B cell (primary cell): ENCODE measurements around the gene METTL8. TPM values are rescaled to one million over a fixed set of nuclear protein-coding genes. Genes with fewer than 3 reads are reported as not detected.

Experiments used
- ATAC-seq: fragments of 200-7000 bp; cut with Tn5 transposase; one replicate; pipeline ENCODE4 v1.10.0; 2021; ENCODE audit warnings: low read depth, mild to moderate bottlenecking, moderate number of reproducible peaks, moderate library complexity
- CTCF ChIA-PET: fragments of 350-600 bp; sonication (Branson Sonifier 250); formaldehyde crosslinking; loops from one replicate; lab custom pipeline; 2021; ENCODE audit warnings: antibody characterized with exemption, inconsistent platforms; lab: Charles Lee
- POLR2A ChIA-PET: fragments of 350-600 bp; sonication (Branson Sonifier 250); formaldehyde crosslinking; loops from one replicate; lab custom pipeline; 2021; ENCODE audit warnings: antibody characterized with exemption; lab: Charles Lee
- DNase-seq: peaks from one replicate; pipeline ENCODE4 v3.0.0; 2013
- H2AFZ ChIP-seq: 2 replicates; pipeline ENCODE4 v1.6.1; 2012; ENCODE audit warnings: mild to moderate bottlenecking, low read depth, low read length; ENCODE audit not compliant: insufficient read depth, poor library complexity, severe bottlenecking
- H3K27ac ChIP-seq, 2 donors: 1 replicate in 1 of 2; 2 replicates in 1 of 2; pipeline ENCODE4 v1.5.1; 2012 to 2013; ENCODE audit warnings: low read length in 2 of 2, mild to moderate bottlenecking in 2 of 2, moderate library complexity in 1 of 2
- H3K27me3 ChIP-seq, 4 experiments: fragments of 200-600 bp in 1 of 4; sonication (generic) in 1 of 4; replicated peaks in 1 of 4; 1 replicate in 2 of 4; 2 replicates in 2 of 4; pipeline versions ENCODE4 v1.6.1 to v1.7.0; 2013 to 2016; ENCODE audit warnings: low read length in 3 of 4, mild to moderate bottlenecking in 2 of 4, mixed read lengths in 1 of 4, moderate library complexity in 1 of 4; ENCODE audit not compliant: insufficient read depth in 4 of 4, control insufficient read depth in 3 of 4; ENCODE audit errors: control extremely low read depth in 1 of 4
- H3K36me3 ChIP-seq, 2 experiments: replicated peaks in 1 of 2; 1 replicate in 1 of 2; 2 replicates in 1 of 2; pipeline versions ENCODE4 v1.6.1 to v1.7.1; 2013; ENCODE audit warnings: low read length in 1 of 2; ENCODE audit not compliant: insufficient read depth in 2 of 2, control insufficient read depth in 1 of 2; ENCODE audit errors: control extremely low read depth in 1 of 2, extremely low read depth in 1 of 2
- H3K4me1 ChIP-seq, 2 donors: fragments of 200-600 bp in 1 of 2; sonication (generic) in 1 of 2; 1 replicate in 1 of 2; 2 replicates in 1 of 2; pipeline versions ENCODE4 v1.5.1 to v1.6.1; 2013 to 2017; ENCODE audit warnings: low read length in 2 of 2; ENCODE audit not compliant: control insufficient read depth in 2 of 2, insufficient read depth in 2 of 2
- H3K4me2 ChIP-seq: replicated peaks from 2 replicates; pipeline ENCODE3; 2012; ENCODE audit warnings: mild to moderate bottlenecking, low read depth, low read length; ENCODE audit not compliant: poor library complexity, severe bottlenecking
- H3K4me3 ChIP-seq, 5 experiments: fragments of 200-600 bp in 1 of 5; sonication (generic) in 1 of 5; 1 replicate in 3 of 5; 2 replicates in 2 of 5; pipeline versions ENCODE4 v1.5.1 to v1.7.0; 2011 to 2016; ENCODE audit warnings: low read length in 4 of 5, mild to moderate bottlenecking in 4 of 5, low read depth in 2 of 5, control low read depth in 1 of 5, moderate library complexity in 1 of 5; ENCODE audit not compliant: insufficient read depth in 1 of 5; ENCODE audit errors: control extremely low read depth in 1 of 5, extremely low read depth in 1 of 5
- H3K79me2 ChIP-seq: fragments of 200-600 bp; sonication (generic); one replicate; pipeline ENCODE4 v1.6.0; 2016; ENCODE audit warnings: low read length; ENCODE audit not compliant: control insufficient read depth, insufficient read depth
- H3K9ac ChIP-seq: fragments of 200-600 bp; sonication (generic); 2 replicates; pipeline ENCODE4 v1.6.1; 2017; ENCODE audit warnings: mild to moderate bottlenecking, low read length, moderate library complexity
- H3K9me3 ChIP-seq, 3 donors: one replicate each; pipeline versions ENCODE4 v1.6.1 to v1.7.1; 2013; ENCODE audit warnings: low read length in 2 of 3; ENCODE audit not compliant: control insufficient read depth in 2 of 3, insufficient read depth in 1 of 3; ENCODE audit errors: control extremely low read depth in 1 of 3
- H4K20me1 ChIP-seq: 2 replicates; pipeline ENCODE4 v1.6.0; 2012; ENCODE audit warnings: mild to moderate bottlenecking, low read length; ENCODE audit not compliant: insufficient read depth, control insufficient read depth, poor library complexity, severe bottlenecking
- H3K27ac Mint-ChIP-seq: one replicate; pipeline ENCODE4 v1.8.0; 2021; ENCODE audit warnings: mixed read lengths
- H3K27me3 Mint-ChIP-seq: one replicate; pipeline ENCODE4 v1.8.0; 2021; ENCODE audit warnings: mixed read lengths
- H3K4me1 Mint-ChIP-seq: one replicate; pipeline ENCODE4 v1.8.0; 2021; ENCODE audit warnings: mixed read lengths
- H3K4me3 Mint-ChIP-seq: one replicate; pipeline ENCODE4 v1.8.0; 2021; ENCODE audit warnings: mixed read lengths
- H3K9me3 Mint-ChIP-seq: one replicate; pipeline ENCODE4 v1.8.0; 2022; ENCODE audit warnings: mixed read lengths; ENCODE audit not compliant: insufficient read depth
- EZH2 ChIP-seq: IDR thresholded peaks from 2 replicates; pipeline ENCODE4 v1.6.1; 2012; ENCODE audit warnings: borderline replicate concordance, low read depth, mild to moderate bottlenecking, moderate library complexity, low read length; ENCODE audit not compliant: insufficient read depth, poor library complexity, severe bottlenecking
- WGBS: methylation state at CpG from one replicate; pipeline ENCODE4 v1.1.5; 2013; ENCODE audit warnings: missing lambda C conversion rate; ENCODE audit not compliant: insufficient coverage; 5-methylcytosine and 5-hydroxymethylcytosine counted together
- intact Hi-C: fragments of 100-400 bp; cut with micrococcal nuclease; formaldehyde crosslinking; loops from one replicate; pipeline ENCODE4 v1.10.0; 2022
- polyA plus RNA-seq: library from polyadenylated mRNA; depleted of rRNA; stranded (reverse); fragments of >200 nt; gene quantifications from 2 replicates; pipeline ENCODE4 v1.2.3, GENCODE V29; 2012
- total RNA-seq, 2 donors: library from RNA; stranded (reverse); fragments of 120-200 nt in 1 of 2; gene quantifications; 1 replicate in 1 of 2; 2 replicates in 1 of 2; pipeline versions ENCODE4 v1.2.3 to v1.2.4, GENCODE V29; 2013 to 2022
- TF ChIP-seq, protein P1 (sequence below): fragments of 200-600 bp; IDR thresholded peaks from one replicate; pipeline ENCODE4 v1.8.0; 2022; ENCODE audit warnings: antibody characterized with exemption, mild to moderate bottlenecking

METTL8 gene
- total and polyA plus RNA-seq, 2 donors (not counting 1 experiment from before 2014, with no cell fraction given) = 20.8 to 57.8 TPM

DNA sequence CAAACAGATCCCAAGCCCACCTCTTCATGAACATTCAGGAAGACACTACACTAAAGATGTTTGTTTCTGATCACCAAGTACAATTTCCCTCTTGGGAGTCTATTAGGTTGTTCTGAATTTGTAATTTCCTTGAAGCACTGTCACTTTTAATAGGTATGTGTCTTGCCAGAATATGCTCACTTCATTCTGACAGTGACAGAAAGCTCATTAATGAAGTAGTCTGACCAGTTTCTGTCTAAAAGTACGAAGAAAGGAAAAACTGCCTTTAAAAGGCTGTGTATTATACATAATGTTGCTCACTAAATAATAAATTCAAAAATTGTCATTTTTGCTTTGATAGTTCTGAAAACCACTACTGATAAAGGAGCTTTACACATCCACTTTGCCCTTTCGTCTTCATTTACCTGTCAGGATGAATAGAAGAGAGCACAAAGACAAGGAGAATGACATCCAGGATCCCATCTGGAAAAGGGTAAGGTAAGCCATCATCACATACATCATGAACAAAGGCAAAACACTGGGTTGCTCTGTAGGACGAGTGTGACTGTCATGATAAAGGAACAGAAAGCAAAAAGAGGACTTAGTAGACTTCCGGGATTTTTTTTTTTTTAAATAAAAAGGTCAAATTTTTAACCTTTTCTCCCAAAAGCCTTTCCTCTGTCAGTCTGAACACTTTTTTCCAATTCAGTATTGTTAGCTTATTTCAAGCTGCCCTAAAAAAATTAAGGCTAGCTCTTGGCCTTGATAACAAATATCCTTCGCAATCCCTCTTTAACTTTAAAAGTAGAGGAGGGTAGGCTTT, 103.4 kb downstream of the METTL8 start:
- Mint-ChIP-seq H3K9me3 (no peaks in the 10 kb centered on the region), H3K4me3 (peak overlapping the region; percentile 73), H3K27me3 (no peaks in the 10 kb centered on the region), H3K27ac (peak overlapping the region; percentile 93), H3K4me1 (peaks cover 59% of the 10 kb centered on the region)
- DNase-seq = peak; percentile 49
- peak overlapping the region; percentile 48 for H2AFZ ChIP-seq
- TF ChIP-seq EZH2 = no peak
- TF ChIP-seq, protein P1, sequence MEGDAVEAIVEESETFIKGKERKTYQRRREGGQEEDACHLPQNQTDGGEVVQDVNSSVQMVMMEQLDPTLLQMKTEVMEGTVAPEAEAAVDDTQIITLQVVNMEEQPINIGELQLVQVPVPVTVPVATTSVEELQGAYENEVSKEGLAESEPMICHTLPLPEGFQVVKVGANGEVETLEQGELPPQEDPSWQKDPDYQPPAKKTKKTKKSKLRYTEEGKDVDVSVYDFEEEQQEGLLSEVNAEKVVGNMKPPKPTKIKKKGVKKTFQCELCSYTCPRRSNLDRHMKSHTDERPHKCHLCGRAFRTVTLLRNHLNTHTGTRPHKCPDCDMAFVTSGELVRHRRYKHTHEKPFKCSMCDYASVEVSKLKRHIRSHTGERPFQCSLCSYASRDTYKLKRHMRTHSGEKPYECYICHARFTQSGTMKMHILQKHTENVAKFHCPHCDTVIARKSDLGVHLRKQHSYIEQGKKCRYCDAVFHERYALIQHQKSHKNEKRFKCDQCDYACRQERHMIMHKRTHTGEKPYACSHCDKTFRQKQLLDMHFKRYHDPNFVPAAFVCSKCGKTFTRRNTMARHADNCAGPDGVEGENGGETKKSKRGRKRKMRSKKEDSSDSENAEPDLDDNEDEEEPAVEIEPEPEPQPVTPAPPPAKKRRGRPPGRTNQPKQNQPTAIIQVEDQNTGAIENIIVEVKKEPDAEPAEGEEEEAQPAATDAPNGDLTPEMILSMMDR = no peak
- peak overlapping the region in 1 of 5 experiments; percentile 8 for H3K4me3 ChIP-seq
- intact Hi-C loops = no loop called here
- ATAC-seq = peak; percentile 37
- no peaks in the 10 kb centered on the region for H3K9me3 ChIP-seq
- H3K9ac ChIP-seq = peak overlapping the region; percentile 36
- CTCF ChIA-PET = interaction anchor here (0.7 to 1.1 kb wide), 2 partner anchors 84 to 86 kb away, joined by 3 to 4 read pairs; no protein-coding TSS in a partner anchor
- no peaks in the 10 kb centered on the region for H3K27me3 ChIP-seq
- POLR2A ChIA-PET = interaction anchor here (0.7 kb wide), 1 partner anchor 169 kb away, joined by 3 read pairs; no protein-coding TSS in a partner anchor
- H3K4me1 ChIP-seq = peaks cover 38 to 39% of the 10 kb centered on the region in 2 donors
- H3K27ac ChIP-seq = peak overlapping the region; percentile 72 to 79
- H4K20me1 ChIP-seq = no peaks in the 10 kb centered on the region
- peak overlapping the region; percentile 46 for H3K4me2 ChIP-seq
- WGBS = no CpG with 5 or more reads among the region's 5 CpGs
- no peaks in the 10 kb centered on the region for H3K79me2 ChIP-seq
- H3K36me3 ChIP-seq = no peaks in the 10 kb centered on the region
